Stimulated activated CD8-positive, alpha-beta memory T cell treated with anti-CD3 and anti-CD28 coated beads, Interleukin-4, amount 100 ng/mL, for 1 hour (primary cell): ENCODE measurements around the gene CORO7.

ENCODE experiments used
- DNase-seq, 2 donors: peaks; one replicate each; pipeline ENCODE4 v3.0.0-alpha.2; 2020; ENCODE audit warnings: low read depth in 2 of 2, low spot score in 1 of 2

Gene CORO7

GRCh38 chr16:4372578-4373355 lies 43.6 kb downstream of the CORO7 start:
- DNase-seq, result no peak

- DNase-seq, result no peak
Measured at GRCh38 chr16:4372001-4372577, 44.3 kb downstream of the CORO7 start.

GRCh38 chr16:4371357-4372000 lies 44.9 kb downstream of the CORO7 start, which contains the start of gene VASN:
Gene VASN (plus strand): TSS chr16:4371848. CDS start chr16:4380878, 9,030 bp downstream.
- DNase-seq, result peak; percentile 36 to 48

- no peak for DNase-seq
Measured at GRCh38 chr16:4370570-4371356, 45.6 kb downstream of the CORO7 start.

DNA sequence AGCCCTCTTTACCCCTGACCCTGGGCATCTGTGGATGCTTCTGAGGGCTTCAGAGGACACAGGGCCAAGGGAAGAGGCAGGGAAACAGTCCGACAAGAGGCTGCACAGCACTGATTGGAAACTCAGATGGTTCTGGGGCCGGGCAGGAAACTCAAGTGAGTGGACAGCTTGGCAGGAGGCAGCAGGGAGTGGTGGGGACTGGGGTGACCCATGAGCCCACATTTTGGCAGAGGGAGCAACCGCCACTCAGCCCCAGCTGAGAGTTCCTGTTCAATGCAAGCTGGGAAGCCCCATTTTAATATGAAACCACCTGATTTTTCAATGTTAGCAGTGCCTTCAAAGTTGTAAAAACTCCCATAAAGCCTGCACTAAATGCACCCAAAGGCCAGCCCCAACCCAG lies 46.2 kb downstream of the CORO7 start:
- no peak for DNase-seq

DNA sequence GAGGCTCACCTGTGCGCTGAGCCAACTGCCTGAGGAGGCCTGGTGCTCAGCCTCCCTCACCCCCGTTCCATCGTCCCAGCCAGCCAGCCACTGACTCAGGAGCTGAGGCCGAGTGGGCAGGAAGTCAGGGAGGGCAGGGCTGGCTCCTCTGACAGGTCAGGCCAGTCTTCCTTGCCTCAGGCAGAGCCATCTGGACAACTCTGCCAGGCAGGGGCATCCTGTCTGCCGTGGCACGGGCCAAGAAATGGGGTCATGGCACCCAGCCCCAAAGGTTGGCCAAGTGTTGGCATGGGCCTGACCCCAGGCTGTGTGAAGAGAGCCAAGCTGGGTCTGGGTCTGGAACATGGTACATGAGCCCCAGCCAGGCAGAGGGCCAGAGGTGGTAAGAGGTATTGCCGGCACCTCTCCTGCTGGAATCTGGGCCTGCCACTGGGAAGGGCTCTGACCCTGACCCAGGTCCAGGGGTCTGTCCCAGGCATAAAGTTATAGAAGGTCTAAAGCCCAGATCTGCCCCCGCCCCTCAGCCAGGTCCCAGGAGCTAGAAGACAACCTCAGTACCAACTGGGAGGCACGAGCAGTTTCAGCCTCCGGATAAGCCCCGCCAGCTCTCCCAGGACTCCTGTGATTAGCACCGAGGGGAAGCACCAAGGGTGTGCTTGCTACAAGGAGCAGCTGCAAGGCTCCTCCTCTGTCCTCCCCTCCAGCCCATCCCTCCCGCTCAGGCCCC lies 47.2 kb downstream of the CORO7 start:
- no peak for DNase-seq

GRCh38 chr16:4367393-4367856 lies 49.0 kb downstream of the CORO7 start:
- no peak for DNase-seq

DNA sequence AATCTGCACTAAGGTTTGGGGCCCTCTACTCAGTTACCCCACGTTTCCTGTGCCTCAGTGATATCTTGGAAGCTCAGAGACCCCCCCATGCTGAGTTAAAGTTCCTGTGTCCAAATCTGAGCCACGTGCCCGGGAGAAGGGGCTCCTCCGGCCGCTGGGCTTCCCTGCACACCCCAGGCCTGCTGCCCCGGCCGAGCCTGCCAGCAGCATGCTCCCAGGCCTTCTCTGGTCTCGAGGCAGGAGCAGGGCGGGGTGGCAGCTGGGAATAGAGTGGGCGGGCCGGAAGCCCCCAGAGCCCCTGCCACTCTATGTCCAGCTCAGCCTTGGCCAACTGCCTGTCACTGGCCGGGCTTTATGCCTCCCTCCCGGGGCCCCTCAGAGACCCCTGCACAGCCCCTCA lies 50.4 kb downstream of the CORO7 start:
- no peak for DNase-seq

GRCh38 chr16:4365615-4366014 lies 50.8 kb downstream of the CORO7 start:
- no peak for DNase-seq

DNA sequence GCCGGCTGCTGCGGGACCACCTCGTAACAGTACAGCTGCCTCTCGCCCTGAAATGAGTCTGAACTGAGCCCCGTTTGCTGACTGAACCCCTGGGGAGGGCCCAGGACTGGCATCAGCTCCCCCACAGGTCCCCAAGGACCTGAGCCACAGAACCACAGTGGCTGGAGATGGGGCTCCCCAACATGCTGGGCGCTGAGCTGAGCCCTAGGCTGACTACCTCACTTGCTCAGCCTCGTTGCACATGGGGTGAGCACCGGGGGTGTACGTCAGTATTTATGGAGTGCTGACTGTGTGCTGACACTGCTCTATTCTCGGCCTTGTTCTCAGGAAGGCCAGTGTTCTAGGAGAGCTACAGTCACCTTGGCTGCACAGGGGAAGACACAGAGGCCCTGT lies 51.4 kb downstream of the CORO7 start:
- DNase-seq, result no peak

- DNase-seq, result no peak
Measured at GRCh38 chr16:4364196-4365013, 52.0 kb downstream of the CORO7 start.

GRCh38 chr16:4362476-4363135 lies 53.8 kb downstream of the CORO7 start:
- DNase-seq, result no peak

- no peak for DNase-seq
Measured at GRCh38 chr16:4361944-4362311, 54.5 kb downstream of the CORO7 start.

- DNase-seq, result no peak
Measured at GRCh38 chr16:4361033-4361943, 55.1 kb downstream of the CORO7 start.

DNA sequence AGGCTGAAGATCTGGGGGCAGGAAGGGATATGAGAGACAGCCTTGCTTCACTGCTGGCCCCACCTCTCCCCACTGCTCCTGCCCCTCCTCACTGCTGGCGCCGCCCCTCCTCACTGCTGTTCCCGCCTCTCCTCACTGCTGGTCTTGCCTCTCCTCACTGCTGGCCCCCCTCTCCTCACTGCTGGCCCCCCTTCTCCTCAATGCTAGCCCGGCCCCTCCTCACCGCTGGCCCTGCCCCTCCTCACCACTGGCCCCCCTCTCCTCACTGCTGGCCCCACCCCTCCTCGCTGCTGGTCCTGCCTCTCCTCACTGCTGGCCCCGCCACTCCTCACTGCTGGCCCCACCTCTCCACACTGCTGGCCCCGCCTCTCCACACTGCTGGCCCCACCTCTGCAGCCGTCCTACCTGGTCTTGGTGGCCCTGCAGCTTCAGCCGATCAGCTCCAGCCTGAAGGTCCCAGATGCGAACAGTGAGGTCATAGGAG lies 55.8 kb downstream of the CORO7 start:
- DNase-seq, result no peak

DNA sequence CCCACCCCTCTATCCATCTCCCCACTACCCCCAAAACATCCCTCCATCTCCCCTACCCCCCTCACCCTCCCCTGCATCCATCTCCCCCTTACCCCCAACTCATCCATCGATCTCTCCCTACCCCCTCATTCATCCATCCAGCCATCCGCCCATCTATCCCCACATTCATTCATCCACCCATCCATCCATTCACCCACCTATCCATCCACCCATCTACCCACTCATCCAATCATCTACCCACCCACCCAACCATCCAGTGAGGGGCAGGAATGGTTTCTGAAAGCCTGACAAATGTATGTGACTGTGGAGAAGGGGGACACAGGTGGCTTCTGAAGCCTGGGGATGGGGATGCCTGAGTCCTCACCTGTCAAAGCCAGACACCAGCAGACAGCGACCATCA lies 56.5 kb downstream of the CORO7 start:
- DNase-seq, result no peak

- DNase-seq, result peak; percentile 39
Measured at GRCh38 chr16:4358831-4359561, 57.4 kb downstream of the CORO7 start.

- no peak for DNase-seq
Measured at GRCh38 chr16:4358236-4358635, 58.2 kb downstream of the CORO7 start.
